CD14-positive monocyte (primary cell): ENCODE results near the gene NBEA. TPM values are rescaled to one million over a fixed set of nuclear protein-coding genes. Genes with fewer than 3 reads are reported as not detected.

Experiments
- DNase-seq, 3 donors: peaks; one replicate each; pipeline ENCODE4 v3.0.0-alpha.2; 2011 to 2022
- H2AFZ ChIP-seq: 2 replicates; pipeline ENCODE4 v1.6.0; 2012; ENCODE audit warnings: mild to moderate bottlenecking, low read depth, low read length, inconsistent platforms; ENCODE audit not compliant: insufficient read depth, poor library complexity, severe bottlenecking
- H3K27ac ChIP-seq, 2 donors: 1 replicate in 1 of 2; 2 replicates in 1 of 2; pipeline ENCODE4 v1.5.1; 2012 to 2013; ENCODE audit warnings: low read length in 2 of 2, control low read depth in 1 of 2, inconsistent platforms in 1 of 2, low read depth in 1 of 2, mild to moderate bottlenecking in 1 of 2
- H3K27me3 ChIP-seq, 2 donors: one replicate each; pipeline versions ENCODE4 v1.6.0 to v1.6.1; 2011 to 2013; ENCODE audit warnings: low read length in 2 of 2; ENCODE audit not compliant: control insufficient read depth in 2 of 2, insufficient read depth in 2 of 2
- H3K36me3 ChIP-seq, 2 donors: replicated peaks in 1 of 2; 1 replicate in 1 of 2; 2 replicates in 1 of 2; pipeline versions ENCODE4 v1.5.1 to v1.6.1; 2012 to 2013; ENCODE audit warnings: low read length in 2 of 2, control low read depth in 1 of 2, inconsistent platforms in 1 of 2, mild to moderate bottlenecking in 1 of 2; ENCODE audit not compliant: insufficient read depth in 2 of 2, control insufficient read depth in 1 of 2
- H3K4me1 ChIP-seq, 2 donors: 1 replicate in 1 of 2; 2 replicates in 1 of 2; pipeline versions ENCODE4 v1.5.1 to v1.6.1; 2012 to 2013; ENCODE audit warnings: low read length in 2 of 2, control low read depth in 1 of 2, inconsistent platforms in 1 of 2, mild to moderate bottlenecking in 1 of 2, moderate library complexity in 1 of 2; ENCODE audit not compliant: insufficient read depth in 2 of 2, control insufficient read depth in 1 of 2
- H3K4me2 ChIP-seq: replicated peaks from 2 replicates; pipeline ENCODE3; 2012; ENCODE audit warnings: low read length, moderate library complexity, mild to moderate bottlenecking; ENCODE audit not compliant: poor library complexity, severe bottlenecking; ENCODE audit errors: extremely low read depth
- H3K4me3 ChIP-seq, 3 experiments: fragments of 200-600 bp in 1 of 3; sonication (generic) in 1 of 3; replicated peaks in 1 of 3; 1 replicate in 2 of 3; 2 replicates in 1 of 3; pipeline ENCODE4 v1.5.1; 2011 to 2013; ENCODE audit warnings: low read length in 3 of 3, mild to moderate bottlenecking in 3 of 3, control low read depth in 2 of 3, low read depth in 2 of 3, inconsistent platforms in 1 of 3, moderate library complexity in 1 of 3
- H3K79me2 ChIP-seq: 2 replicates; pipeline ENCODE4 v1.6.0; 2012; ENCODE audit warnings: mild to moderate bottlenecking, control low read depth, inconsistent platforms, low read length, moderate library complexity; ENCODE audit not compliant: insufficient read depth
- H3K9ac ChIP-seq: 2 replicates; pipeline ENCODE4 v1.6.0; 2017; ENCODE audit warnings: low read length, mild to moderate bottlenecking; ENCODE audit not compliant: insufficient read depth, poor library complexity, severe bottlenecking
- H3K9me3 ChIP-seq, 2 donors: replicated peaks in 1 of 2; 1 replicate in 1 of 2; 2 replicates in 1 of 2; pipeline versions ENCODE4 v1.5.1 to v1.6.1; 2012 to 2013; ENCODE audit warnings: low read length in 2 of 2, control low read depth in 1 of 2; ENCODE audit not compliant: control insufficient read depth in 1 of 2, insufficient read depth in 1 of 2
- H4K20me1 ChIP-seq: 2 replicates; pipeline ENCODE4 v1.6.0; 2012; ENCODE audit warnings: mild to moderate bottlenecking, low read length, control low read depth, moderate library complexity; ENCODE audit not compliant: insufficient read depth
- H3K27ac Mint-ChIP-seq, 7 donors: one replicate each; pipeline ENCODE4 v1.8.0; 2020; ENCODE audit warnings: mild to moderate bottlenecking in 7 of 7, mixed read lengths in 7 of 7, moderate library complexity in 6 of 7, inconsistent platforms in 2 of 7
- H3K27me3 Mint-ChIP-seq, 3 donors: one replicate each; pipeline ENCODE4 v1.8.0; 2021 to 2022; ENCODE audit warnings: low read depth in 3 of 3, mild to moderate bottlenecking in 3 of 3, mixed read lengths in 3 of 3, moderate library complexity in 3 of 3, inconsistent platforms in 1 of 3
- H3K36me3 Mint-ChIP-seq, 2 donors: one replicate each; pipeline ENCODE4 v1.8.0; 2020; ENCODE audit warnings: mixed read lengths in 2 of 2, inconsistent platforms in 1 of 2, mild to moderate bottlenecking in 1 of 2
- H3K4me1 Mint-ChIP-seq: one replicate; pipeline ENCODE4 v1.8.0; 2020; ENCODE audit warnings: mild to moderate bottlenecking, mixed read lengths
- H3K4me3 Mint-ChIP-seq, 2 donors: one replicate each; pipeline ENCODE4 v1.8.0; 2020; ENCODE audit warnings: mild to moderate bottlenecking in 2 of 2, mixed read lengths in 2 of 2, moderate library complexity in 1 of 2
- H3K9me3 Mint-ChIP-seq, 7 donors: one replicate each; pipeline ENCODE4 v1.8.0; 2020 to 2022; ENCODE audit warnings: mixed read lengths in 7 of 7, mild to moderate bottlenecking in 6 of 7, moderate library complexity in 6 of 7, inconsistent platforms in 2 of 7
- WGBS: methylation state at CpG from one replicate; pipeline ENCODE4 v1.1.5; 2013; ENCODE audit warnings: missing lambda C conversion rate; ENCODE audit not compliant: insufficient coverage; 5-methylcytosine and 5-hydroxymethylcytosine counted together
- intact Hi-C, 2 donors: fragments of 100-400 bp; cut with micrococcal nuclease; formaldehyde crosslinking; loops; one replicate each; pipeline versions ENCODE4 v1.15.0 to v1.15.1; 2023
- polyA plus RNA-seq, 3 donors: library from polyadenylated mRNA; depleted of rRNA in 1 of 3; unstranded in 2 of 3; stranded (reverse) in 1 of 3; fragments of 300-500 nt in 2 of 3; fragments of >200 nt in 1 of 3; fragmentation: Illumina TruSeq in 2 of 3; gene quantifications; 1 replicate in 2 of 3; 2 replicates in 1 of 3; pipeline ENCODE4 v1.2.3, GENCODE V29; 2012 to 2021
- TF ChIP-seq, protein P1 (sequence below): fragments of 200-600 bp; IDR thresholded peaks from one replicate; pipeline ENCODE4 v1.8.0; 2022; ENCODE audit warnings: antibody characterized with exemption, mild to moderate bottlenecking

NBEA gene
- polyA plus RNA-seq, 3 donors: 0.03 to 0.23 (median 0.08) TPM

DNA sequence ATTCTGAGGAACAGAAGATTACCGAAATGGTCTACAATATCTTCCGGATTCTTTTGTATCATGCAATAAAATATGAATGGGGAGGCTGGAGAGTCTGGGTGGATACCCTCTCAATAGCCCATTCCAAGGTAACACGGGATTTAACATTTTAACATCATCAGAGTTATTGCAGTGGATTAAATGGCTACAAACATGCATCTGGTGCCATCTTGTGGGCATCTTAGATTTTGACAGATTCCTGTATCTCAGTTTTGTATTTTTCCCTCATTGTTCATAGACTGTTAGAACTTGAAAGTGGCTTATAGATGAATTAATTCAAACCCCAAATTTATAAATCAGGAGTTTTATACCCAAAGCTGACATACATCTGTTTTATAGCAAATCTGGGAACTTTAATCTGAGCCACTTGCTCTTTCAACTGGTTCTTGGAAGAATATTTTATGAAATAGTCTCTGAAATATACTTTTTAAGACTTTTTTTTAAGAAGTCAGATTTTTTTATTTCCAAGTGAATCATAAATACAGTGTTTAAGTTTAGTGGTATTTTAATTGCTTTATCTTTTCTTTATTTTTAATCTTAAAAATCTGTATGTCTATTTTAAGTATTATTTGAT, 215.2 kb downstream of the NBEA start:
- TF ChIP-seq, protein P1, sequence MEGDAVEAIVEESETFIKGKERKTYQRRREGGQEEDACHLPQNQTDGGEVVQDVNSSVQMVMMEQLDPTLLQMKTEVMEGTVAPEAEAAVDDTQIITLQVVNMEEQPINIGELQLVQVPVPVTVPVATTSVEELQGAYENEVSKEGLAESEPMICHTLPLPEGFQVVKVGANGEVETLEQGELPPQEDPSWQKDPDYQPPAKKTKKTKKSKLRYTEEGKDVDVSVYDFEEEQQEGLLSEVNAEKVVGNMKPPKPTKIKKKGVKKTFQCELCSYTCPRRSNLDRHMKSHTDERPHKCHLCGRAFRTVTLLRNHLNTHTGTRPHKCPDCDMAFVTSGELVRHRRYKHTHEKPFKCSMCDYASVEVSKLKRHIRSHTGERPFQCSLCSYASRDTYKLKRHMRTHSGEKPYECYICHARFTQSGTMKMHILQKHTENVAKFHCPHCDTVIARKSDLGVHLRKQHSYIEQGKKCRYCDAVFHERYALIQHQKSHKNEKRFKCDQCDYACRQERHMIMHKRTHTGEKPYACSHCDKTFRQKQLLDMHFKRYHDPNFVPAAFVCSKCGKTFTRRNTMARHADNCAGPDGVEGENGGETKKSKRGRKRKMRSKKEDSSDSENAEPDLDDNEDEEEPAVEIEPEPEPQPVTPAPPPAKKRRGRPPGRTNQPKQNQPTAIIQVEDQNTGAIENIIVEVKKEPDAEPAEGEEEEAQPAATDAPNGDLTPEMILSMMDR: peak; percentile 75
- Histone ChIP-seq H3K4me1 (peaks cover 1% of the 10 kb centered on the region in 2 donors), H2AFZ (no peak overlapping the region), H3K9me3 (no peaks in the 10 kb centered on the region), H3K36me3 (no peaks in the 10 kb centered on the region), H3K79me2 (no peaks in the 10 kb centered on the region), H4K20me1 (no peaks in the 10 kb centered on the region), H3K27me3 (no peaks in the 10 kb centered on the region), H3K4me3 (no peak overlapping the region), H3K9ac (no peak overlapping the region), H3K4me2 (no peak overlapping the region), H3K27ac (no peak overlapping the region)
- intact Hi-C loops: no loop called here
- peak; percentile 11 to 36 (median 31) for DNase-seq
- no peaks in the 10 kb centered on the region for H3K27me3 Mint-ChIP-seq
- no peak overlapping the region for H3K4me3 Mint-ChIP-seq
- H3K27ac Mint-ChIP-seq: no peak overlapping the region
- no CpG with 5 or more reads among the region's 3 CpGs for WGBS
- H3K36me3 Mint-ChIP-seq: no peaks in the 10 kb centered on the region
- H3K9me3 Mint-ChIP-seq: no peaks in the 10 kb centered on the region
- H3K4me1 Mint-ChIP-seq: peaks cover under 1% of the 10 kb centered on the region

DNA sequence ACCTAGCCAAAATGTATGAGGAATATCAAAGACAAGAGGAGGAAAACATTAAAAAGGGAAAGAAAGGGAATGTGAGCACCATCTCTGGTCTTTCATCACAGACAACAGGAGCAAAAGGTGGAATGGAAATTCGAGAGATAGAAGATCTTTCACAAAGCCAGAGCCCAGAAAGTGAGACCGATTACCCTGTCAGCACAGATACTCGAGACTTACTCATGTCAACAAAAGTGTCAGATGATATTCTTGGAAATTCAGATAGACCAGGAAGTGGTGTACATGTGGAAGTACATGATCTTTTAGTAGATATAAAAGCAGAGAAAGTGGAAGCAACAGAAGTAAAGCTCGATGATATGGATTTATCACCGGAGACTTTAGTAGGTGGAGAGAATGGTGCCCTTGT, 217.0 kb downstream of the NBEA start:
- TF ChIP-seq, protein P1: no peak
- no peaks in the 10 kb centered on the region for H3K79me2 ChIP-seq
- H4K20me1 ChIP-seq: no peaks in the 10 kb centered on the region
- Mint-ChIP-seq H3K27me3 (no peaks in the 10 kb centered on the region), H3K4me3 (no peak overlapping the region), H3K27ac (no peak overlapping the region), H3K4me1 (peaks cover 5% of the 10 kb centered on the region), H3K9me3 (peaks cover 0 to 1% (median 0%) of the 10 kb centered on the region in 7 donors), H3K36me3 (no peaks in the 10 kb centered on the region)
- H3K4me1 ChIP-seq: peaks cover 5 to 6% of the 10 kb centered on the region in 2 donors
- H3K4me2 ChIP-seq: no peak overlapping the region
- DNase-seq: no peak
- H2AFZ ChIP-seq: no peak overlapping the region
- no peaks in the 10 kb centered on the region for H3K9me3 ChIP-seq
- no peaks in the 10 kb centered on the region for H3K27me3 ChIP-seq
- intact Hi-C loops: no loop called here
- WGBS: 69% methylated on average over 2 of the region's 5 CpGs
- H3K9ac ChIP-seq: no peak overlapping the region
- H3K27ac ChIP-seq: no peak overlapping the region
- no peak overlapping the region for H3K4me3 ChIP-seq
- H3K36me3 ChIP-seq: no peaks in the 10 kb centered on the region
